ENCODE data around the gene SMG9.

- TF ChIP-seq POLR2AphosphoS5 (IDR thresholded peaks at IDR 0.05; ENCODE audit: low read depth, low read length): no peak
- no peak for TF ChIP-seq REST (IDR thresholded peaks at IDR 0.05; ENCODE audit: insufficient read depth in 1 of 2, low read depth in 2 of 2, low read length in 2 of 2)
- TF ChIP-seq TAF1 (IDR thresholded peaks at IDR 0.05; ENCODE audit: borderline replicate concordance, insufficient read depth, low read length): no peak
- TF ChIP-seq SIN3A (IDR thresholded peaks at IDR 0.05; ENCODE audit: borderline replicate concordance, insufficient read depth, low read length): no peak
Measured at GRCh38 chr19:43786665-43787064, 31.9 kb upstream of the SMG9 start.
